ENCODE results near the gene KCTD14. TPM values are rescaled to one million over a fixed set of nuclear protein-coding genes. Genes with fewer than 3 reads are reported as not detected.

KCTD14 gene, protein sequence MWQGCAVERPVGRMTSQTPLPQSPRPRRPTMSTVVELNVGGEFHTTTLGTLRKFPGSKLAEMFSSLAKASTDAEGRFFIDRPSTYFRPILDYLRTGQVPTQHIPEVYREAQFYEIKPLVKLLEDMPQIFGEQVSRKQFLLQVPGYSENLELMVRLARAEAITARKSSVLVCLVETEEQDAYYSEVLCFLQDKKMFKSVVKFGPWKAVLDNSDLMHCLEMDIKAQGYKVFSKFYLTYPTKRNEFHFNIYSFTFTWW
- 5.9 and 6.9 TPM in 2 replicates for total RNA-seq

DNA sequence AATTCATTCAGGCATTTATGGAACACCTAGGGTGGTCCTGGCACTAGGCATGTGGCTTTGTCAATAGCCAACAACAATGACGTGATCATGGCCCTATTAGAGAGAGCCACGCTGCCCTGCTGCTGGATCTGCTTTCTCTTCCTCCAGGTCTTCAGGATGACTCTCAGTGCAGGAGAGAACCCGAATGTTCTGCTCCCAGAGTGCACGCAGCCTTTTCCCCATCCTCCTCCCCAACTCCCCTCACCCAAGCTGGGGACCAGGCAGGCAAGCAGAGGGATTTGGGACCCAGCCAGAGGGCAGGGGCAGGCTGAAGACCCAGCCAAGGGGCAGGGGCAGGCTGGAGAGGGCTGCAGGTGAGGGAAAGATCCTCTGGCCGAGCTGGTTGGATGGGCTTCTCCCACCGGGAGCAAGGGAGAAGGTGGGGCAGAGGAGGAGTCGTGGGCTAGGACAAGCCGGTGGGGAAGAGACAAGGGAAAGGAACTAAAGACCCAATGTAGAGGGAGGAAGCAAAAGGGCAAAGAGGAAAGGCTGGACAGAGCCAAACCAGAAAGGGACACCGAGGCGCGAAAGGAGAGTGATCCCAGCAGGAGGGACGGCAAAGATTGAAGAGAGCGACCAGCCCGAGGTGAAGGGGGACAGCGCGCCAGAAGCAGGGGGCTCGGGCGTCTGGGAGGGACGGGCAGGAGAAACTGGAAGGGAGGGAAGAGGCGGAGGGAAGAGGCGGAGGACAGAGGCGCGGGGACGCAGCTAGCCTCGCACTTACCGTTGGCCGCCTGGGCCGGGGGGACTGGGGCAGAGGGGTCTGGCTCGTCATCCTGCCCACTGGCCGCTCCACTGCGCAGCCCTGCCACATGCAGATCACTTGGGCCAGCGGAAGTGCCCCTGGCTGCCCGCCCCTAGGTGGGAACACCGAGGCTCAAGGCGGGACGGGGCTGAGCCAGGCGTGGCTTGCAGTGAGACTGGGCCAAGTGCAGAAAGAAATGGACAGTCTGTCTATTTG lies at the start of gene KCTD14:
Gene KCTD14 (minus strand): TSS at position 880 of the 1,000 bp plus-strand sequence. CDS start 27 bp downstream, at position 853.

DNA sequence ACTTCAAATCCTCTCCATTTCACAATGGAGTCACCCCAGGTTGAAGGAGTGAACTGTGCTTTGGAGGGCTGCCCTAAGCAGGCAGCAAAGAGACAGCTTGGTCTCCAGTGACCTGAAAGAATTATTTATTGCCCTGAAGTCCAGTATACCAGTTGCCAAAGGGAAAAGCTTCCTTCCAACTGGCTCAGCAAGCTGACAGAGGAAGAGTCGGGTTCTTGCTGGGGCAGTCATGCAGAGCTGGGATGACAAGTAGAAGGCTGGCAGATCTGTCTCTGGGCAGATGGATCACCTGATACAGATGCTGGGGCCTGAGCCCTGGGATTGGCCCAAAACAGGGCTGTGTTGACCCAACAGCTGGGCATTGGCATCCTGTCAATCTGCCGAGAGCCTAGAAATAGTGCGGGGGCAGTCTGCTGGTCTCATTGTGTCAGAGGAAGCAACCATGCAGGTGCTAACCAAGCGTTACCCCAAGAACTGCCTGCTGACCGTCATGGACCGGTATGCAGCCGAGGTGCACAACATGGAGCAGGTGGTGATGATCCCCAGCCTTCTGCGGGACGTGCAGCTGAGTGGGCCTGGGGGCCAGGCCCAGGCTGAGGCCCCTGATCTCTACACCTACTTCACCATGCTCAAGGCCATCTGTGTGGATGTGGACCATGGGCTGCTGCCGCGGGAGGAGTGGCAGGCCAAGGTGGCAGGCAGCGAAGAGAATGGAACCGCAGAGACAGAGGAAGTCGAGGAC lies 40.5 kb upstream of the KCTD14 start, which contains the start of gene THRSP:
Gene THRSP (plus strand): TSS at position 422 of the 742 bp plus-strand sequence. CDS start 21 bp downstream, at position 443.

DNA sequence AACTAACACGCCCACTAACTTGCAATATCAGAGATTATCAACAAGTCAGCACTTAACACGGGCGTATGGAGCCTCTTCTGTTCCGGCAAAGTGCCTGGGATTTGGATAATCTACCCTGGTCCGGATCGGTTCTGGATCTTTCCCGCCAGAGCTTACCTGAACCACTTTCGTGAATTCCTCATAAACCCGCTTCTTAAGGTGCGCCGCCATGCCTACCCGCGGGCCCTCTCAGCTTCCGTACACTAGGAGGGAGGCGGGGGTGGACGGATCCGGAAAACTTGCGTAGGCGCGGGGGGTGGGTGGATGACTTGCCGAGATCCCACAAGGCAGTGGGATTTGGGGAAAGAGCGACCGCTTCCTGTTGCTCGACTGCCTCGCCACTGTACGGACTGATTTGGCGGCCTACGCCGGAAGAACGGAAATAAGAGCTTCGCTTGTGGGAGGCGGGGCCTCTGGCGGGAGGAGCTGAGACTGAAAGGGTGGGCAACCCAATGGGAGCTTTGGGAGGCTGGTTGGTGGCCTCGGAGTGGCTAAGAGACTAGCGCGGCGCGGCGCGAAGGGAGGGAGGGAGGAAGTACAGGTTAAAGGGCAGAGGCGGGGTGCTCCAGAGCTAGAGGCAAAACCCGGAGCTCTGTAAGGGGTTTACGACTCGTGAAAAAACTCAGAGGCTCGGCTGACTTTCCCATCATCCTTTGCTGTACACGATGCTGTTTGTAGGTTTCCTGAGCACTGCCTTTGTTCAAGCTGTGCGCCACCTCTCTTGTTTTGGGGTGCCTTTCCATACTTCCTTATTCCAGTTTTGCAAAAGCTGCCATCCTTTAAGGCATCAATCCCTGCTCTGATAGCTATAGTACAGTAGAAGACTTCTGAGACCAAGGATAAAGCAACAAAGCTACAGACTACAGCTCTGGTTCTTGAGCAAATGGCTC lies 28.4 kb downstream of the KCTD14 start, which contains the start of gene INTS4:
Gene INTS4 (minus strand): TSS at position 235 of the 929 bp plus-strand sequence. CDS start 25 bp downstream, at position 210.

Other genes with a start within 250 kb of the KCTD14 start
- 13.5 and 17.0 TPM in 2 replicates for gene RSF1, start 202.6 kb downstream of the KCTD14 start, total RNA-seq
- gene AAMDC, start 202.1 kb downstream of the KCTD14 start, total RNA-seq: 25.6 and 34.5 TPM in 2 replicates
- 20.8 and 22.0 TPM in 2 replicates for gene INTS4, start 28.6 kb downstream of the KCTD14 start, total RNA-seq
- gene THRSP, start 40.6 kb upstream of the KCTD14 start, total RNA-seq: not detected in 2 replicates
- 186 and 211 TPM in 2 replicates for gene NDUFC2, start 56.6 kb upstream of the KCTD14 start, total RNA-seq
- 34.6 and 40.5 TPM in 2 replicates for gene ALG8, start 116.3 kb upstream of the KCTD14 start, total RNA-seq
- 7.4 and 7.7 TPM in 2 replicates for gene KCTD21, start 165.3 kb upstream of the KCTD14 start, total RNA-seq
- 6.1 and 7.4 TPM in 2 replicates for gene USP35, start 165.6 kb upstream of the KCTD14 start, total RNA-seq